GM12878 (cell line): ENCODE data around the gene USP31. TPM values are rescaled to one million over a fixed set of nuclear protein-coding genes. Genes with fewer than 3 reads are reported as not detected.

Source experiments
- ATAC-seq: fragments of 200-7000 bp; cut with Tn5 transposase; 3 replicates; pipeline ENCODE4 v1.9.1; 2020; ENCODE audit warnings: mild to moderate bottlenecking, moderate library complexity
- BruUV-seq: library from RNA; stranded (reverse); fragments of 400-500 nt; replicated peaks from 2 replicates; lab custom pipeline; 2021; lab: Mats Ljungman, UMichigan
- CTCF ChIA-PET: fragments of 300-600 bp; sonication (Branson Sonifier 250); formaldehyde crosslinking; extraction: SDS; loops from one replicate; lab custom pipeline; 2021; ENCODE audit warnings: inconsistent platforms; lab: Yijun Ruan, JAX
- POLR2A ChIA-PET: fragments of 350-600 bp; formaldehyde crosslinking; extraction: SDS; loops from one replicate; lab custom pipeline; 2021; ENCODE audit warnings: inconsistent platforms; lab: Charles Lee
- RAD21 ChIA-PET: fragments of 300-600 bp; sonication (Branson Sonifier 250); formaldehyde crosslinking; loops from one replicate; lab custom pipeline; 2023; ENCODE audit warnings: antibody characterized with exemption; ENCODE audit not compliant: unreplicated experiment; lab: Charles Lee
- SMC1A ChIA-PET: fragments of 300-600 bp; sonication (Branson Sonifier 250); formaldehyde crosslinking; loops from one replicate; lab custom pipeline; 2023; ENCODE audit not compliant: unreplicated experiment, uncharacterized antibody; lab: Charles Lee
- DNase-seq: peaks from one replicate; pipeline ENCODE4 v3.0.0-alpha.2; 2011; ENCODE audit warnings: low read depth, low spot score
- FAIRE-seq: peaks from 3 replicates; lab custom pipeline; 2011; peaks lifted over from hg19 to GRCh38; lab: Jason Lieb, UNC
- H2AFZ ChIP-seq: 2 replicates; pipeline ENCODE4 v1.6.0; 2011; ENCODE audit warnings: low read depth, low read length, control low read depth; ENCODE audit not compliant: control insufficient read depth
- H3K27ac ChIP-seq: 2 replicates; pipeline ENCODE4 v1.5.1; 2011; ENCODE audit warnings: control low read depth; ENCODE audit not compliant: control insufficient read depth, insufficient read depth
- H3K27me3 ChIP-seq, 2 experiments: replicated peaks in 1 of 2; 2 replicates each; pipeline versions ENCODE4 v1.6.0 to v1.6.1; 2011; ENCODE audit warnings: low read length in 1 of 2; ENCODE audit not compliant: control insufficient read depth in 2 of 2, insufficient read depth in 2 of 2
- H3K36me3 ChIP-seq, 2 experiments: 2 replicates each; pipeline ENCODE4 v1.5.1; 2011; ENCODE audit warnings: low read length in 1 of 2; ENCODE audit not compliant: control insufficient read depth in 2 of 2, insufficient read depth in 2 of 2
- H3K4me1 ChIP-seq: 2 replicates; pipeline ENCODE4 v1.6.1; 2011; ENCODE audit warnings: mild to moderate bottlenecking, low read length, moderate library complexity, mixed read lengths; ENCODE audit not compliant: control insufficient read depth, insufficient read depth
- H3K4me2 ChIP-seq: 2 replicates; pipeline ENCODE4 v1.6.0; 2011; ENCODE audit warnings: control low read depth; ENCODE audit not compliant: control insufficient read depth, insufficient read depth
- H3K4me3 ChIP-seq: fragments of 200-600 bp; sonication (generic); 2 replicates; pipeline ENCODE4 v1.5.1; 2016
- H3K79me2 ChIP-seq: 2 replicates; pipeline ENCODE4 v1.6.0; 2011; ENCODE audit warnings: low read length; ENCODE audit not compliant: control insufficient read depth, insufficient read depth
- H3K9ac ChIP-seq: 2 replicates; pipeline ENCODE4 v1.8.0; 2011; ENCODE audit warnings: low read length, control low read depth, mixed read lengths; ENCODE audit not compliant: control insufficient read depth, insufficient read depth
- H3K9me3 ChIP-seq: replicated peaks from 3 replicates; pipeline ENCODE4 v1.5.1; 2011; ENCODE audit warnings: mild to moderate bottlenecking, low read length; ENCODE audit not compliant: control insufficient read depth, insufficient read depth
- H4K20me1 ChIP-seq: 2 replicates; pipeline ENCODE4 v1.6.0; 2011; ENCODE audit not compliant: control insufficient read depth, insufficient read depth
- BCLAF1 ChIP-seq: fragments of 450-650 bp; IDR thresholded peaks from 2 replicates; pipeline ENCODE4 v1.6.1; 2017; ENCODE audit warnings: antibody characterized with exemption, mild to moderate bottlenecking, moderate library complexity
- CUX1 ChIP-seq: IDR thresholded peaks from 2 replicates; pipeline ENCODE4 v1.6.1; 2012; ENCODE audit warnings: improper control_type of control experiment, low read depth, low read length; ENCODE audit not compliant: insufficient replicate concordance
- E4F1 ChIP-seq: fragments of 450-650 bp; IDR thresholded peaks from 2 replicates; pipeline ENCODE4 v1.6.1; 2018; ENCODE audit warnings: borderline replicate concordance, mild to moderate bottlenecking; ENCODE audit not compliant: partially characterized antibody
- HDAC6 ChIP-seq: fragments of 200-600 bp; sonication (generic); IDR thresholded peaks from one replicate; pipeline ENCODE4 v1.8.0; 2017; ENCODE audit warnings: antibody characterized with exemption; ENCODE audit not compliant: unreplicated experiment
- HSF1 ChIP-seq: fragments of 150-350 bp; IDR thresholded peaks from 2 replicates; pipeline ENCODE4 v1.6.1; 2014; ENCODE audit warnings: mild to moderate bottlenecking, low read depth, low read length
- IKZF2 ChIP-seq, 2 experiments: fragments of 450-650 bp; IDR thresholded peaks; 2 replicates each; pipeline ENCODE4 v1.6.1; 2017; ENCODE audit warnings: mild to moderate bottlenecking in 2 of 2, moderate library complexity in 2 of 2
- MYC ChIP-seq: IDR thresholded peaks from 2 replicates; pipeline ENCODE4 v1.6.1; 2011; ENCODE audit warnings: mild to moderate bottlenecking, low read length, moderate library complexity, inconsistent platforms; ENCODE audit not compliant: insufficient read depth, insufficient replicate concordance, insufficient read length, severe bottlenecking
- SREBF1 ChIP-seq: IDR thresholded peaks from 2 replicates; pipeline ENCODE4 v1.6.1; 2012; ENCODE audit warnings: mild to moderate bottlenecking, low read length
- STAT3 ChIP-seq: IDR thresholded peaks from 2 replicates; pipeline ENCODE4 v1.6.1; 2011; ENCODE audit warnings: low read depth, low read length, improper control_type of control experiment
- WGBS: methylation state at CpG from one replicate; pipeline ENCODE4 v1.1.6; 2016; ENCODE audit warnings: low lambda C conversion rate; ENCODE audit not compliant: insufficient replicate concordance, insufficient coverage; ENCODE audit errors: missing lambda C conversion rate; 5-methylcytosine and 5-hydroxymethylcytosine counted together
- in situ Hi-C: fragments of 300-500 bp; cut with MboI; formaldehyde crosslinking; loops from 9 replicates; pipeline ENCODE4 v1.14.3; 2018; ENCODE audit warnings: mixed read lengths
- intact Hi-C: fragments of 100-400 bp; cut with micrococcal nuclease; formaldehyde crosslinking; loops from one replicate; pipeline ENCODE4 v1.14.2; 2022; ENCODE audit not compliant: unreplicated experiment
- polyA plus RNA-seq, 11 experiments: library from polyadenylated mRNA; depleted of rRNA in 4 of 11; unstranded in 6 of 11; stranded (reverse) in 5 of 11; fragments of >200 nt; fragmentation: Nextera tagmentation in 4 of 11; fragmentation: Illumina TruSeq in 1 of 11; extraction: Ambion mirVana in 4 of 11; extraction: Trizol in 1 of 11; gene quantifications; 1 replicate in 1 of 11; 2 replicates in 10 of 11; pipeline versions ENCODE4 v1.2.1 to v1.2.3, GENCODE V29; 2011 to 2016; ENCODE audit warnings: inconsistent platforms in 2 of 11, missing spikeins in 2 of 11, low read depth in 1 of 11
- total RNA-seq, 4 experiments: library from RNA; depleted of rRNA in 3 of 4; stranded (reverse); fragments of >200 nt in 3 of 4; fragmentation: Illumina TruSeq in 1 of 4; extraction: Trizol in 1 of 4; gene quantifications; 2 replicates each; pipeline versions ENCODE4 v1.2.1 to v1.2.3, GENCODE V29; 2013 to 2021

USP31 gene
- total and polyA plus RNA-seq, 10 of the 15 experiments (the other 5 are each of a cell fraction or from before 2014, with no cell fraction given), result 0.87 to 6.5 (median 3.2) TPM

GRCh38 chr16:23081675-23082119, 67.6 kb downstream of the USP31 start (continued):
- TF ChIP-seq BCLAF1 (no peak), MYC (no peak), STAT3 (no peak)

- intact Hi-C loops, result no loop called here
- 85% methylated on average over 3 of the region's 3 CpGs for WGBS
- POLR2A ChIA-PET, result no interaction called here
- SMC1A ChIA-PET, result no interaction called here
- Histone ChIP-seq H3K4me1 (no peaks in the 10 kb centered on the region), H3K27me3 (no peaks in the 10 kb centered on the region), H3K79me2 (no peaks in the 10 kb centered on the region), H2AFZ (no peak overlapping the region), H3K9ac (no peak overlapping the region), H3K27ac (no peak overlapping the region), H3K36me3 (peaks cover 6 to 10% of the 10 kb centered on the region in 2 experiments; a peak in 3 of 4 replicates), H3K4me3 (no peak overlapping the region), H3K4me2 (no peak overlapping the region), H4K20me1 (no peaks in the 10 kb centered on the region), H3K9me3 (no peaks in the 10 kb centered on the region)
- in situ Hi-C loops, result no loop called here
- ATAC-seq, result no peak
- FAIRE-seq, result no peak
- DNase-seq, result no peak
- RAD21 ChIA-PET, result no interaction called here
- CTCF ChIA-PET, result interaction anchor here (1.3 kb wide), 1 partner anchor 12 kb away, joined by 3 read pairs; no protein-coding TSS in a partner anchor
- BruUV-seq, result no TSS peak
- TF ChIP-seq E4F1, result no peak
- no peak for TF ChIP-seq CUX1
- no peak for TF ChIP-seq IKZF2 (IDR thresholded peaks at IDR 0.05)
- TF ChIP-seq MYC, result no peak
- no peak for TF ChIP-seq HDAC6
- TF ChIP-seq HSF1, result no peak
- no peak for TF ChIP-seq SREBF1
Measured at GRCh38 chr16:23080747-23081146, 68.5 kb downstream of the USP31 start.
